Glutamatergic neuron (in vitro differentiated cells): ENCODE results near the gene BASP1. TPM values are rescaled to one million over a fixed set of nuclear protein-coding genes. Genes with fewer than 3 reads are reported as not detected.
"Not testable (repeated sequence)": the region's sequence is repeated elsewhere in the genome, so short reads cannot be mapped to it uniquely, and the experiment has no call there.

ENCODE experiments used
- DNase-seq: peaks from one replicate; pipeline ENCODE4 v3.0.0; 2022
- H3K27ac Mint-ChIP-seq: one replicate; pipeline ENCODE4 v1.8.0; 2020; ENCODE audit warnings: mild to moderate bottlenecking, mixed read lengths, inconsistent platforms; ENCODE audit not compliant: unreplicated experiment
- H3K27me3 Mint-ChIP-seq: one replicate; pipeline ENCODE4 v1.8.0; 2020; ENCODE audit warnings: mild to moderate bottlenecking, moderate library complexity, mixed read lengths, inconsistent platforms; ENCODE audit not compliant: unreplicated experiment
- H3K36me3 Mint-ChIP-seq: one replicate; pipeline ENCODE4 v1.8.0; 2020; ENCODE audit warnings: mild to moderate bottlenecking, mixed read lengths, inconsistent platforms; ENCODE audit not compliant: unreplicated experiment
- H3K4me1 Mint-ChIP-seq: one replicate; pipeline ENCODE4 v1.8.0; 2020; ENCODE audit warnings: mild to moderate bottlenecking, low read depth, mixed read lengths, inconsistent platforms; ENCODE audit not compliant: unreplicated experiment
- H3K4me3 Mint-ChIP-seq: one replicate; pipeline ENCODE4 v1.8.0; 2020; ENCODE audit warnings: mild to moderate bottlenecking, mixed read lengths, inconsistent platforms; ENCODE audit not compliant: unreplicated experiment
- H3K9me3 Mint-ChIP-seq: one replicate; pipeline ENCODE4 v1.8.0; 2020; ENCODE audit warnings: mild to moderate bottlenecking, moderate library complexity, mixed read lengths, inconsistent platforms; ENCODE audit not compliant: unreplicated experiment
- total RNA-seq: library from RNA; stranded (reverse); fragmentation: NEBNext Ultra II Directional; extraction: Animal tissue kit (Norgen Biotek cat#: 25700); gene quantifications from one replicate; pipeline ENCODE4 v1.2.1, GENCODE V29; 2021; ENCODE audit not compliant: unreplicated experiment
- TF ChIP-seq, protein P1 (sequence below): fragments of 200-600 bp; sonication (generic); IDR thresholded peaks from one replicate; pipeline ENCODE4 v1.5.0; 2021; ENCODE audit not compliant: partially characterized antibody, unreplicated experiment

The BASP1 gene
- total RNA-seq, 1 donor from 2014 or later: 832 TPM

DNA sequence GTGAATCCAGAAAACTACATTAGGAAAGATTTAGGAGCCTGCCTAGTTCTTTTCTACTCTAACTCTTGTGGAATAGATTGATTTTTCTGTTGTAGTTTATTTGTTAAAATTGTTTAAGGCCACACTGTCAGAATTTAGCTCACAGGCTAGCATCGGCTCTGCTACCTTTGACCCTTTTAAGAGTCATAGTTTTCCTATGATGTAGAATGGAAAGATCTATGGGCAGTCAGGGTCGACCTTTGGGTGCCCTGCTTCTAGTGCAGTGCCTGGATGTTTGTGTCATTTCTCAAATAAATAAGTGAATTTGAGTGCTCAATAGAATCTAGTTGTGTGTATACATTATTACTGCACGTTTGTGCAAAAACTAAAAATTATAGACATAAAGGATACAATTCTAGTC lies 38.7 kb downstream of the BASP1 start:
- TF ChIP-seq, protein P1, sequence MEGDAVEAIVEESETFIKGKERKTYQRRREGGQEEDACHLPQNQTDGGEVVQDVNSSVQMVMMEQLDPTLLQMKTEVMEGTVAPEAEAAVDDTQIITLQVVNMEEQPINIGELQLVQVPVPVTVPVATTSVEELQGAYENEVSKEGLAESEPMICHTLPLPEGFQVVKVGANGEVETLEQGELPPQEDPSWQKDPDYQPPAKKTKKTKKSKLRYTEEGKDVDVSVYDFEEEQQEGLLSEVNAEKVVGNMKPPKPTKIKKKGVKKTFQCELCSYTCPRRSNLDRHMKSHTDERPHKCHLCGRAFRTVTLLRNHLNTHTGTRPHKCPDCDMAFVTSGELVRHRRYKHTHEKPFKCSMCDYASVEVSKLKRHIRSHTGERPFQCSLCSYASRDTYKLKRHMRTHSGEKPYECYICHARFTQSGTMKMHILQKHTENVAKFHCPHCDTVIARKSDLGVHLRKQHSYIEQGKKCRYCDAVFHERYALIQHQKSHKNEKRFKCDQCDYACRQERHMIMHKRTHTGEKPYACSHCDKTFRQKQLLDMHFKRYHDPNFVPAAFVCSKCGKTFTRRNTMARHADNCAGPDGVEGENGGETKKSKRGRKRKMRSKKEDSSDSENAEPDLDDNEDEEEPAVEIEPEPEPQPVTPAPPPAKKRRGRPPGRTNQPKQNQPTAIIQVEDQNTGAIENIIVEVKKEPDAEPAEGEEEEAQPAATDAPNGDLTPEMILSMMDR: no peak
- Mint-ChIP-seq H3K27ac (no peak overlapping the region), H3K4me1 (peaks cover 77% of the 10 kb centered on the region), H3K9me3 (peaks cover 22% of the 10 kb centered on the region), H3K27me3 (peaks cover 22% of the 10 kb centered on the region), H3K36me3 (peaks cover 12% of the 10 kb centered on the region), H3K4me3 (no peak overlapping the region)
- DNase-seq: no peak

DNA sequence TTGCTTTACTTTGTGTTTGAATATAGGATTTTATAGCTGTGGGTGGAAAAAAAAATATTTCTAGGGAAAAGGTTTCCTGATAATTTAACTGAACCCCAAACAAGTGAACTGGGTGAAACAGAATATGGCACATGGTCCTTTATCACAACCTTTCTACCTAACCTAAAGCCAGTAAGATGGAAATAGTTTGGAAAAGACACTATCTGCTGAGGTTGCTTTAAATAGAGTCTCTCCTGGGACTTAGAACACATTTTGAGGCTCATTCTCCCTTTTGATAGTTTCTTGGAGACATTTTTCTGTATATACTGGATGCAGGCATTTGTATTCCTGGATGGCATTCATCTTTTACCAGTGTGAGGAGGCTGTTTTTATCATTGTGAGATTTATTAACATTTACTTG lies 39.4 kb downstream of the BASP1 start:
- Mint-ChIP-seq H3K4me1 (peaks cover 78% of the 10 kb centered on the region), H3K4me3 (peak overlapping the region; percentile 70), H3K9me3 (peaks cover 22% of the 10 kb centered on the region), H3K27me3 (peaks cover 18% of the 10 kb centered on the region), H3K27ac (peak overlapping the region; percentile 67), H3K36me3 (peaks cover 12% of the 10 kb centered on the region)
- TF ChIP-seq, protein P1: no peak
- DNase-seq: no peak

DNA sequence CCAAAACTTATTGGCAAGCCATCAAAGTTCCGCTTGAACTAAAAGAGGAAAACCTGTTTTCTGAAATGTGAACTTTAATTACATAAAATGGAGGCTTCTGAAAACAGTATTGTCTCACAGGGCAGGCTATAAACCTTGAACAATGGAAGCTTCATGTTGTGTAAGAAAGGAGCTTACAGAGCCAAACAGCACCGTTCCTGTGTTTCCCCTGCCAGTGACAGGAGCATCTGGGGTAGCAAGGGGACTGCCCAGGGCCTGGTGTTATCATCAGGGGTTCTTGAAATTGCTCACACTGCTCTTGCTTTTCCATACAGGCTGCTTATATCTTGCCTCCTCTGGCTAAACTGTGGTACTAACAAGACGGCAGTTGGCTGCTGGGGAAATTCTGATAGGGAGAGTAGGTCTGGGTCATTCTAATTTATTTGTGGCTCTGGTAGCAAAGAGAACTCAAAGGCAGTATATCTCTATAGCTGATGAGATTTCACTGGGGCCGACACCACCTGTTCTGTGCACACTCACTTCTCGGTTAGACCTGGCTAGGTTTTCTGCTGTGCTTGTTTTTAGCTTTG lies 40.4 kb downstream of the BASP1 start:
- Mint-ChIP-seq H3K27me3 (peaks cover 21% of the 10 kb centered on the region), H3K27ac (peak overlapping the region; percentile 18), H3K4me1 (peaks cover 78% of the 10 kb centered on the region), H3K4me3 (peak overlapping the region; percentile 55), H3K9me3 (peaks cover 25% of the 10 kb centered on the region), H3K36me3 (peaks cover 12% of the 10 kb centered on the region)
- DNase-seq: no peak
- TF ChIP-seq, protein P1: no peak

DNA sequence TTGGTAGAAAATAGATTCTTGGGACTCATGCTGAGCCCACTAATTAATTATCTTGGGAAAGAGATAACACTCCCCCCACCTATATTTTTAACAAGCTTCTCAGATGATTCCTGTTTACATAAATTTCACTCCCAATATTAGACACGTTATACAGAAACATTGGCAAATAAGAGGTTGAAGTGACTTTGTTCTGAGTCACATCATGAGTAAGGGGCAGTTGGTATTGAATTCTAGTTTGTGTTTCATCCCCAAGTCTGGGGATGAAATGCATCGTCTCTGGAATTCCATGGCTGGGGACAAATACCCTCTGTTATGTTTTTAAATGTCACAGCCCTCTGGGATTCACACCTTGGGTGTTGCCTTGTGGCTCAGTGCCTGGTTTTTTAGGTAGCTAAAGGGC lies 41.0 kb downstream of the BASP1 start:
- Mint-ChIP-seq H3K4me3 (peak overlapping the region; percentile 72), H3K36me3 (peaks cover 12% of the 10 kb centered on the region), H3K4me1 (peaks cover 80% of the 10 kb centered on the region), H3K9me3 (peaks cover 24% of the 10 kb centered on the region), H3K27ac (peak overlapping the region; percentile 89), H3K27me3 (peaks cover 26% of the 10 kb centered on the region)
- no peak for DNase-seq
- TF ChIP-seq, protein P1: no peak

DNA sequence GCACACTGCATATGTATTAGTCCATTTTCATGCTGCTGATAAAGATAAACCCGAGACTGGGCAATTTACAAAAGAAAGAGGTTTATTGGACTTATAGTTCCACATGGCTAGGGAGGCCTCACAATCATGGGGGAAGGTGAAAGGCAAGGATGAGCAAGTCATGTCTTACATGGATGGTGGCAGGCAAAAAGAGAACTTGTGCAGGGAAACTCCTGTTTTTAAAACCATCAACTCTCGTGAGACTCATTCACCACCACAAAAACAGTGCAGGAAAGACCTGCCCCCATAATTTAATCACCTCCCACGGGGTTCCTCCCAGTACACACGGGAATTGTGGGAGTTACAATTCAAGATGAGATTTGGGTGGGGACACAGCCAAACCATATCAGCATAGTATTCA lies 41.6 kb downstream of the BASP1 start:
- Mint-ChIP-seq H3K27me3 (peaks cover 26% of the 10 kb centered on the region), H3K36me3 (peaks cover 12% of the 10 kb centered on the region), H3K4me1 (peaks cover 81% of the 10 kb centered on the region), H3K4me3 (peak overlapping the region; percentile 72), H3K9me3 (peaks cover 23% of the 10 kb centered on the region), H3K27ac (peak overlapping the region; percentile 89)
- not testable (repeated sequence) for DNase-seq
